HepG2 (cell line): ENCODE data around the gene ART3. TPM values are rescaled to one million over a fixed set of nuclear protein-coding genes. Genes with fewer than 3 reads are reported as not detected.

Experiments
- ATAC-seq: fragments of 200-7000 bp; cut with Tn5 transposase; 3 replicates; pipeline ENCODE4 v1.9.1; 2020; ENCODE audit warnings: mild to moderate bottlenecking, moderate library complexity
- BruUV-seq: library from RNA; stranded (reverse); fragments of 400-500 nt; replicated peaks from 2 replicates; lab custom pipeline; 2021; lab: Mats Ljungman, UMichigan
- CTCF ChIA-PET: fragments of 300-600 bp; formaldehyde crosslinking; extraction: SDS; loops from one replicate; lab custom pipeline; 2021; ENCODE audit warnings: low total read pairs, inconsistent platforms, low intra/inter-chr PET ratio; lab: Yijun Ruan, JAX
- POLR2A ChIA-PET: fragments of 350-600 bp; sonication (Branson Sonifier 250); formaldehyde crosslinking; loops from one replicate; lab custom pipeline; 2020; ENCODE audit warnings: antibody characterized with exemption, inconsistent platforms; lab: Yijun Ruan, JAX
- DNase-seq: peaks from one replicate; pipeline ENCODE4 v3.0.0-alpha.2; 2015; ENCODE audit warnings: low spot score
- FAIRE-seq: peaks from 3 replicates; lab custom pipeline; 2011; peaks lifted over from hg19 to GRCh38; lab: Jason Lieb, UNC
- H2AFZ ChIP-seq: one replicate; pipeline ENCODE4 v1.6.1; 2011; ENCODE audit warnings: low read length, inconsistent platforms
- H3K27ac ChIP-seq: fragments of 300-600 bp; 3 replicates; pipeline ENCODE4 v1.8.0; 2011; ENCODE audit warnings: mixed run types, mild to moderate bottlenecking, mixed read lengths, low read length, inconsistent platforms; ENCODE audit not compliant: insufficient read depth; ENCODE audit errors: extremely low read length
- H3K27me3 ChIP-seq, 2 experiments: fragments of 200-600 bp in 1 of 2; 2 replicates in 1 of 2; 3 replicates in 1 of 2; pipeline versions ENCODE4 v1.6.0 to v1.8.0; 2011; ENCODE audit warnings: low read length in 2 of 2, mild to moderate bottlenecking in 2 of 2, moderate library complexity in 2 of 2, inconsistent platforms in 1 of 2; ENCODE audit not compliant: insufficient read depth in 2 of 2, control insufficient read depth in 1 of 2
- H3K36me3 ChIP-seq, 2 experiments: fragments of 200-600 bp in 1 of 2; replicated peaks in 1 of 2; 2 replicates in 1 of 2; 3 replicates in 1 of 2; pipeline versions ENCODE4 v1.5.1 to v1.8.0; 2011; ENCODE audit warnings: low read length in 2 of 2, inconsistent platforms in 1 of 2; ENCODE audit not compliant: insufficient read depth in 2 of 2, control insufficient read depth in 1 of 2
- H3K4me1 ChIP-seq: 2 replicates; pipeline ENCODE4 v1.5.1; 2012; ENCODE audit warnings: low read length, inconsistent platforms; ENCODE audit not compliant: insufficient read depth
- H3K4me2 ChIP-seq: 2 replicates; pipeline ENCODE4 v1.6.0; 2011; ENCODE audit warnings: low read depth, low read length, inconsistent platforms
- H3K4me3 ChIP-seq, 3 experiments: fragments of 200-600 bp in 1 of 3; sonication (generic), shearing (Covaris generic) in 1 of 3; replicated peaks in 1 of 3; 2 replicates each; pipeline ENCODE4 v1.5.1; 2011 to 2016; ENCODE audit warnings: low read length in 3 of 3, inconsistent platforms in 2 of 3, low read depth in 2 of 3, mild to moderate bottlenecking in 2 of 3, control low read depth in 1 of 3, mixed read lengths in 1 of 3; ENCODE audit not compliant: insufficient read depth in 1 of 3
- H3K79me2 ChIP-seq: one replicate; pipeline ENCODE4 v1.6.1; 2011; ENCODE audit warnings: low read length, inconsistent platforms; ENCODE audit not compliant: insufficient read depth
- H3K9ac ChIP-seq: 2 replicates; pipeline ENCODE4 v1.6.0; 2011; ENCODE audit warnings: mild to moderate bottlenecking, low read depth, low read length, inconsistent platforms; ENCODE audit not compliant: insufficient read depth
- H3K9me3 ChIP-seq: 2 replicates; pipeline ENCODE4 v1.5.1; 2012; ENCODE audit warnings: mild to moderate bottlenecking, low read length
- H4K20me1 ChIP-seq: 2 replicates; pipeline ENCODE4 v1.6.0; 2011; ENCODE audit warnings: inconsistent platforms, mild to moderate bottlenecking, low read length, moderate library complexity; ENCODE audit not compliant: insufficient read depth
- FOXA3 ChIP-seq: IDR thresholded peaks from 2 replicates; pipeline ENCODE4 v1.6.1; 2016; ENCODE audit warnings: missing genetic modification reagents, missing compliant biosample characterization
- KDM5A ChIP-seq: fragments of 200-600 bp; sonication (generic); IDR thresholded peaks from 2 replicates; pipeline ENCODE4 v1.7.0; 2018; ENCODE audit warnings: antibody characterized with exemption, mild to moderate bottlenecking, low read length, borderline replicate concordance
- KLF13 ChIP-seq: sonication (generic); formaldehyde crosslinking; IDR thresholded peaks from 2 replicates; pipeline ENCODE4 v1.4.0; 2020; ENCODE audit warnings: mild to moderate bottlenecking, missing genetic modification reagents
- ZNF205 ChIP-seq: IDR thresholded peaks from 2 replicates; pipeline ENCODE4 v1.6.1; 2018; ENCODE audit warnings: missing biosample characterization, missing genetic modification reagents
- ZNF431 ChIP-seq: sonication (generic); formaldehyde crosslinking; IDR thresholded peaks from 2 replicates; pipeline ENCODE4 v1.9.0; 2022; ENCODE audit warnings: missing genetic modification reagents, low read depth, mild to moderate bottlenecking, borderline replicate concordance
- ZNF432 ChIP-seq: sonication (generic); formaldehyde crosslinking; IDR thresholded peaks from 2 replicates; pipeline ENCODE4 v1.5.0; 2020; ENCODE audit warnings: missing genetic modification reagents, mild to moderate bottlenecking, borderline replicate concordance
- ZNF530 ChIP-seq: sonication (generic); formaldehyde crosslinking; IDR thresholded peaks from 2 replicates; pipeline ENCODE4 v1.5.0; 2020; ENCODE audit warnings: low read depth, mild to moderate bottlenecking, missing genetic modification reagents
- ZNF619 ChIP-seq: sonication (generic); formaldehyde crosslinking; IDR thresholded peaks from 2 replicates; pipeline ENCODE4 v1.4.0; 2020; ENCODE audit warnings: mild to moderate bottlenecking, missing genetic modification reagents
- ZNF720 ChIP-seq: sonication (generic); formaldehyde crosslinking; IDR thresholded peaks from 2 replicates; pipeline ENCODE4 v1.4.0; 2020; ENCODE audit warnings: missing genetic modification reagents
- WGBS: methylation state at CpG from one replicate; pipeline ENCODE4 v1.1.6; 2017; ENCODE audit warnings: low lambda C conversion rate; 5-methylcytosine and 5-hydroxymethylcytosine counted together
- in situ Hi-C: cut with HindIII; loops from 2 replicates; pipeline ENCODE4 v1.10.0; 2017; ENCODE audit warnings: low pct_unique_long_range_greater_than_20kb; ENCODE audit not compliant: extremely low pct_ligation_motif_present
- intact Hi-C: fragments of 100-400 bp; cut with micrococcal nuclease; formaldehyde crosslinking; loops from one replicate; pipeline ENCODE4 v1.10.0; 2022; ENCODE audit not compliant: unreplicated experiment
- polyA plus RNA-seq, 8 experiments: library from polyadenylated mRNA; depleted of rRNA in 3 of 8; stranded (reverse) in 7 of 8; unstranded in 1 of 8; fragments of >200 nt; fragmentation: Illumina TruSeq in 4 of 8; extraction: Trizol in 4 of 8; gene quantifications; 2 replicates each; pipeline versions ENCODE4 v1.2.1 to v1.2.3, GENCODE V29; 2011 to 2016; ENCODE audit warnings: low read depth in 4 of 8, missing spikeins in 1 of 8, mixed read lengths in 1 of 8; ENCODE audit not compliant: insufficient read depth in 1 of 8
- total RNA-seq, 5 experiments: library from RNA; depleted of rRNA; stranded (reverse); fragments of >200 nt; fragmentation: Illumina TruSeq; extraction: Trizol; gene quantifications; 2 replicates each; pipeline ENCODE4 v1.2.3, GENCODE V29; 2016; ENCODE audit warnings: low read depth in 1 of 5
- TF ChIP-seq, protein P1 (sequence below): conservative IDR thresholded peaks from 2 replicates; pipeline ENCODE4 v1.6.1; 2018; ENCODE audit warnings: missing genetic modification reagents
- TF ChIP-seq, protein P2 (sequence below): sonication (generic); formaldehyde crosslinking; IDR thresholded peaks from 2 replicates; pipeline ENCODE4 v1.4.0; 2020; ENCODE audit warnings: mild to moderate bottlenecking, low read depth, missing genetic modification reagents
- TF ChIP-seq, protein P3 (sequence below): sonication (generic); formaldehyde crosslinking; IDR thresholded peaks from 2 replicates; pipeline ENCODE4 v1.4.0; 2020; ENCODE audit warnings: low read depth, missing genetic modification reagents
- TF ChIP-seq, protein P4 (sequence below): sonication (generic); formaldehyde crosslinking; IDR thresholded peaks from 2 replicates; pipeline ENCODE4 v1.5.0; 2020; ENCODE audit warnings: missing genetic modification reagents

Gene ART3
- total and polyA plus RNA-seq, 2 of the 13 experiments (the other 11 are each of a cell fraction or from before 2014, with no cell fraction given), result not detected

GRCh38 chr4:76095568-76095967, 21.1 kb downstream of the ART3 start (continued):
- TF ChIP-seq, protein P1, sequence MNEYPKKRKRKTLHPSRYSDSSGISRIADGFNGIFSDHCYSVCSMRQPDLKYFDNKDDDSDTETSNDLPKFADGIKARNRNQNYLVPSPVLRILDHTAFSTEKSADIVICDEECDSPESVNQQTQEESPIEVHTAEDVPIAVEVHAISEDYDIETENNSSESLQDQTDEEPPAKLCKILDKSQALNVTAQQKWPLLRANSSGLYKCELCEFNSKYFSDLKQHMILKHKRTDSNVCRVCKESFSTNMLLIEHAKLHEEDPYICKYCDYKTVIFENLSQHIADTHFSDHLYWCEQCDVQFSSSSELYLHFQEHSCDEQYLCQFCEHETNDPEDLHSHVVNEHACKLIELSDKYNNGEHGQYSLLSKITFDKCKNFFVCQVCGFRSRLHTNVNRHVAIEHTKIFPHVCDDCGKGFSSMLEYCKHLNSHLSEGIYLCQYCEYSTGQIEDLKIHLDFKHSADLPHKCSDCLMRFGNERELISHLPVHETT (CRISPR knock-in tag), result no peak
- TF ChIP-seq ZNF619 (CRISPR knock-in tag) (no peak), FOXA3 (CRISPR knock-in tag) (no peak), ZNF205 (CRISPR knock-in tag) (no peak)

DNA sequence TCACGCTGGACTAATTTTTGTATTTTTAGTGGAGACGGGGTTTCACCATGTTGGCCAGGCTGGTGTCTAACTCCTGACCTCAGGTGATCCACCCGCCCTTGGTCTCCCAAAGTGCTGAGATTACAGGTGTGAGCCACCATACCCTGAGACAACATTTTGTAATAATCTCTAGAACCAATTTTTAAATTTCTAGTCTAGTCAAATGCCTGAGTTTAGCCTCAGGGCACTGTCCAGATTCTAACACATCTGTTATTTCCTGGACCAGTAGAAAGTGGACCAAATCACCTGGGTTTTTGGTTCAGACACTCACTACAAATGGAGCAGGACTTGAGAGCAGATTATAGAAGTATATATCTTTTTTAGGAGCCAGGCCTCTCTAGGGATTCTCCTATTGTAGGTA, 21.6 kb downstream of the ART3 start:
- H3K36me3 ChIP-seq, result no peaks in the 10 kb centered on the region
- H3K9me3 ChIP-seq, result no peaks in the 10 kb centered on the region
- H3K27me3 ChIP-seq, result 0 out of 5 replicates have a peak, but pooled peaks cover 1 to 2% of the 10 kb centered on the region in 2 experiments
- in situ Hi-C loops, result no loop called here
- ChIA-PET POLR2A (no interaction called here), CTCF (no interaction called here)
- H3K79me2 ChIP-seq, result no peaks in the 10 kb centered on the region
- TF ChIP-seq, protein P2, sequence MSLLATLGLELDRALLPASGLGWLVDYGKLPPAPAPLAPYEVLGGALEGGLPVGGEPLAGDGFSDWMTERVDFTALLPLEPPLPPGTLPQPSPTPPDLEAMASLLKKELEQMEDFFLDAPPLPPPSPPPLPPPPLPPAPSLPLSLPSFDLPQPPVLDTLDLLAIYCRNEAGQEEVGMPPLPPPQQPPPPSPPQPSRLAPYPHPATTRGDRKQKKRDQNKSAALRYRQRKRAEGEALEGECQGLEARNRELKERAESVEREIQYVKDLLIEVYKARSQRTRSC, result no peak
- TF ChIP-seq, protein P3, sequence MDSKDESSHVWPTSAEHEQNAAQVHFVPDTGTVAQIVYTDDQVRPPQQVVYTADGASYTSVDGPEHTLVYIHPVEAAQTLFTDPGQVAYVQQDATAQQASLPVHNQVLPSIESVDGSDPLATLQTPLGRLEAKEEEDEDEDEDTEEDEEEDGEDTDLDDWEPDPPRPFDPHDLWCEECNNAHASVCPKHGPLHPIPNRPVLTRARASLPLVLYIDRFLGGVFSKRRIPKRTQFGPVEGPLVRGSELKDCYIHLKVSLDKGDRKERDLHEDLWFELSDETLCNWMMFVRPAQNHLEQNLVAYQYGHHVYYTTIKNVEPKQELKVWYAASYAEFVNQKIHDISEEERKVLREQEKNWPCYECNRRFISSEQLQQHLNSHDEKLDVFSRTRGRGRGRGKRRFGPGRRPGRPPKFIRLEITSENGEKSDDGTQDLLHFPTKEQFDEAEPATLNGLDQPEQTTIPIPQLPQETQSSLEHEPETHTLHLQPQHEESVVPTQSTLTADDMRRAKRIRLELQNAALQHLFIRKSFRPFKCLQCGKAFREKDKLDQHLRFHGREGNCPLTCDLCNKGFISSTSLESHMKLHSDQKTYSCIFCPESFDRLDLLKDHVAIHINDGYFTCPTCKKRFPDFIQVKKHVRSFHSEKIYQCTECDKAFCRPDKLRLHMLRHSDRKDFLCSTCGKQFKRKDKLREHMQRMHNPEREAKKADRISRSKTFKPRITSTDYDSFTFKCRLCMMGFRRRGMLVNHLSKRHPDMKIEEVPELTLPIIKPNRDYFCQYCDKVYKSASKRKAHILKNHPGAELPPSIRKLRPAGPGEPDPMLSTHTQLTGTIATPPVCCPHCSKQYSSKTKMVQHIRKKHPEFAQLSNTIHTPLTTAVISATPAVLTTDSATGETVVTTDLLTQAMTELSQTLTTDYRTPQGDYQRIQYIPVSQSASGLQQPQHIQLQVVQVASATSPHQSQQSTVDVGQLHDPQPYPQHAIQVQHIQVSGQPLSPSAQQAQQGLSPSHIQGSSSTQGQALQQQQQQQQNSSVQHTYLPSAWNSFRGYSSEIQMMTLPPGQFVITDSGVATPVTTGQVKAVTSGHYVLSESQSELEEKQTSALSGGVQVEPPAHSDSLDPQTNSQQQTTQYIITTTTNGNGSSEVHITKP, result no peak
- TF ChIP-seq KLF13 (CRISPR knock-in tag) (no peak), KDM5A (no peak), ZNF720 (no peak), ZNF432 (no peak), ZNF530 (CRISPR knock-in tag) (no peak), ZNF431 (no peak)
- TF ChIP-seq, protein P4, sequence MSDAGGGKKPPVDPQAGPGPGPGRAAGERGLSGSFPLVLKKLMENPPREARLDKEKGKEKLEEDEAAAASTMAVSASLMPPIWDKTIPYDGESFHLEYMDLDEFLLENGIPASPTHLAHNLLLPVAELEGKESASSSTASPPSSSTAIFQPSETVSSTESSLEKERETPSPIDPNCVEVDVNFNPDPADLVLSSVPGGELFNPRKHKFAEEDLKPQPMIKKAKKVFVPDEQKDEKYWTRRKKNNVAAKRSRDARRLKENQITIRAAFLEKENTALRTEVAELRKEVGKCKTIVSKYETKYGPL (CRISPR knock-in tag), result no peak
- 68% methylated on average over 3 of the region's 3 CpGs for WGBS
- H3K9ac ChIP-seq, result no peak overlapping the region
- intact Hi-C loops, result no loop called here
- BruUV-seq, result no TSS peak
- H3K4me3 ChIP-seq, result no peak overlapping the region
- FAIRE-seq, result no peak
- H3K4me2 ChIP-seq, result no peak overlapping the region
- no peak for DNase-seq
- H4K20me1 ChIP-seq, result no peaks in the 10 kb centered on the region
- H2AFZ ChIP-seq, result no peak overlapping the region
- H3K27ac ChIP-seq, result no peak overlapping the region
- no peaks in the 10 kb centered on the region for H3K4me1 ChIP-seq
- ATAC-seq, result no peak
